GM12878 (cell line): ENCODE measurements around the gene ATL1. TPM values are rescaled to one million over a fixed set of nuclear protein-coding genes. Genes with fewer than 3 reads are reported as not detected.

Experiments
- ASH2L ChIP-seq: fragments of 300-600, 200-600 bp; sonication (generic); IDR thresholded peaks from 2 replicates; pipeline ENCODE4 v1.6.1; 2017; ENCODE audit warnings: low read depth, mild to moderate bottlenecking, borderline replicate concordance
- CREB1 ChIP-seq: IDR thresholded peaks from 2 replicates; pipeline ENCODE4 v1.6.1; 2012; ENCODE audit warnings: low read depth, mild to moderate bottlenecking, inconsistent platforms
- CUX1 ChIP-seq: IDR thresholded peaks from 2 replicates; pipeline ENCODE4 v1.6.1; 2012; ENCODE audit warnings: improper control_type of control experiment, low read depth, low read length; ENCODE audit not compliant: insufficient replicate concordance
- E2F4 ChIP-seq: IDR thresholded peaks from 2 replicates; pipeline ENCODE4 v1.6.1; 2012; ENCODE audit warnings: low read depth, low read length, improper control_type of control experiment
- KLF5 ChIP-seq: fragments of 450-650 bp; IDR thresholded peaks from 2 replicates; pipeline ENCODE4 v1.6.1; 2014; ENCODE audit warnings: mild to moderate bottlenecking; ENCODE audit not compliant: partially characterized antibody
- MTA2 ChIP-seq: fragments of 450-650 bp; IDR thresholded peaks from 2 replicates; pipeline ENCODE4 v1.6.1; 2016; ENCODE audit warnings: low read depth, mild to moderate bottlenecking, moderate library complexity
- NR2F1 ChIP-seq: fragments of 450-650 bp; conservative IDR thresholded peaks from 2 replicates; pipeline ENCODE4 v1.6.1; 2017; ENCODE audit warnings: mild to moderate bottlenecking
- RAD21 ChIP-seq: IDR thresholded peaks from 2 replicates; pipeline ENCODE4 v1.6.1; 2011; ENCODE audit warnings: mild to moderate bottlenecking, low read depth, low read length, moderate library complexity; ENCODE audit not compliant: insufficient read depth
- RBBP5 ChIP-seq: fragments of 200-600 bp; sonication (generic); conservative IDR thresholded peaks from 2 replicates; pipeline ENCODE4 v1.6.1; 2016
- SMAD1 ChIP-seq: fragments of 450-650 bp; IDR thresholded peaks from 2 replicates; pipeline ENCODE4 v1.6.1; 2018; ENCODE audit warnings: mild to moderate bottlenecking, low read depth; ENCODE audit not compliant: partially characterized antibody
- TCF12 ChIP-seq: IDR thresholded peaks from 2 replicates; pipeline ENCODE4 v1.6.1; 2011; ENCODE audit warnings: low read depth, mild to moderate bottlenecking, low read length
- ZSCAN29 ChIP-seq: fragments of 450-650 bp; IDR thresholded peaks from 2 replicates; pipeline ENCODE4 v1.6.1; 2017; ENCODE audit warnings: mild to moderate bottlenecking, moderate library complexity
- polyA plus RNA-seq, 11 experiments: library from polyadenylated mRNA; depleted of rRNA in 4 of 11; unstranded in 6 of 11; stranded (reverse) in 5 of 11; fragments of >200 nt; fragmentation: Nextera tagmentation in 4 of 11; fragmentation: Illumina TruSeq in 1 of 11; extraction: Ambion mirVana in 4 of 11; extraction: Trizol in 1 of 11; gene quantifications; 1 replicate in 1 of 11; 2 replicates in 10 of 11; pipeline versions ENCODE4 v1.2.1 to v1.2.3, GENCODE V29; 2011 to 2016; ENCODE audit warnings: inconsistent platforms in 2 of 11, missing spikeins in 2 of 11, low read depth in 1 of 11
- total RNA-seq, 4 experiments: library from RNA; depleted of rRNA in 3 of 4; stranded (reverse); fragments of >200 nt in 3 of 4; fragmentation: Illumina TruSeq in 1 of 4; extraction: Trizol in 1 of 4; gene quantifications; 2 replicates each; pipeline versions ENCODE4 v1.2.1 to v1.2.3, GENCODE V29; 2013 to 2021

ATL1 gene
- total and polyA plus RNA-seq, 10 of the 15 experiments (the other 5 are each of a cell fraction or from before 2014, with no cell fraction given), result 0.11 to 1.2 (median 0.58) TPM; not detected in 1

- TF ChIP-seq CUX1 (no peak), RBBP5 (no peak), E2F4 (no peak), NR2F1 (no peak), ASH2L (no peak), KLF5 (no peak), SMAD1 (no peak), RAD21 (no peak), MTA2 (no peak), CREB1 (no peak), ZSCAN29 (no peak), TCF12 (no peak)
Observed at GRCh38 chr14:50512463-50512862, 47.5 kb upstream of the ATL1 start (continued).
